Transverse colon (tissue), 4 donors: ENCODE results near the gene FAIM2. TPM values are rescaled to one million over a fixed set of nuclear protein-coding genes. Genes with fewer than 3 reads are reported as not detected.

ENCODE experiments used
- DNase-seq: peaks from one replicate; pipeline ENCODE4 v3.0.0-alpha.2; 2019
- H3K27ac ChIP-seq, 4 donors: fragments of 200-600 bp; sonication (generic); 2 replicates each; pipeline ENCODE4 v1.5.1; 2016 to 2018; ENCODE audit warnings: inconsistent platforms in 4 of 4
- H3K27me3 ChIP-seq: fragments of 200-600 bp; sonication (generic); 2 replicates; pipeline ENCODE4 v1.5.1; 2017; ENCODE audit warnings: inconsistent platforms
- H3K36me3 ChIP-seq, 4 donors: fragments of 200-600 bp; sonication (generic); 2 replicates each; pipeline ENCODE4 v1.5.1; 2017 to 2019; ENCODE audit warnings: inconsistent platforms in 4 of 4
- H3K4me1 ChIP-seq, 4 donors: fragments of 200-600 bp; sonication (generic); 2 replicates each; pipeline ENCODE4 v1.5.1; 2017 to 2020; ENCODE audit warnings: inconsistent platforms in 4 of 4
- H3K4me3 ChIP-seq, 4 donors: fragments of 200-600 bp; sonication (generic); 1 replicate in 1 of 4; 2 replicates in 3 of 4; pipeline versions ENCODE4 v1.5.1 to v1.6.1; 2017 to 2019; ENCODE audit warnings: inconsistent platforms in 4 of 4
- H3K9me3 ChIP-seq, 2 donors: fragments of 200-600 bp; sonication (generic); 2 replicates each; pipeline ENCODE4 v1.5.1; 2017 to 2019; ENCODE audit warnings: inconsistent platforms in 2 of 2
- CTCF ChIP-seq, 5 experiments: fragments of 200-600 bp in 3 of 5; fragments of 450-650 bp in 2 of 5; sonication (generic) in 3 of 5; IDR thresholded peaks; 1 replicate in 2 of 5; 2 replicates in 3 of 5; pipeline ENCODE4 v1.5.1; 2016 to 2017; ENCODE audit warnings: antibody characterized with exemption in 5 of 5, inconsistent platforms in 3 of 5, mild to moderate bottlenecking in 2 of 5, moderate library complexity in 1 of 5
- EP300 ChIP-seq: sonication (generic); formaldehyde crosslinking; IDR thresholded peaks from one replicate; pipeline ENCODE4 v1.6.1; 2017; ENCODE audit warnings: antibody characterized with exemption, low read depth
- POLR2A ChIP-seq: fragments of 450-650 bp; IDR thresholded peaks from one replicate; pipeline ENCODE4 v1.6.1; 2016; ENCODE audit warnings: antibody characterized with exemption, mild to moderate bottlenecking, moderate library complexity
- POLR2AphosphoS5 ChIP-seq, 3 donors: sonication (generic); formaldehyde crosslinking; IDR thresholded peaks; one replicate each; pipeline ENCODE4 v1.6.1; 2016; ENCODE audit warnings: antibody characterized with exemption in 3 of 3
- WGBS, 2 donors: methylation state at CpG; one replicate each; pipeline ENCODE4 v1.1.5; 2018; ENCODE audit warnings: low coverage in 1 of 2; 5-methylcytosine and 5-hydroxymethylcytosine counted together
- in situ Hi-C, 4 donors: fragments of 200-750 bp; cut with MboI; loops; one replicate each; pipeline versions ENCODE4 v1.15.0 to v1.15.1; 2017; ENCODE audit warnings: low sequenced_read_pairs in 3 of 4, low pct_ligation_motif_present in 1 of 4, low pct_unique_long_range_greater_than_20kb in 1 of 4
- intact Hi-C: fragments of 100-400 bp; cut with DNase I; formaldehyde crosslinking; loops from one replicate; pipeline ENCODE4 v1.15.1; 2023; ENCODE audit warnings: low total_unique reads
- total RNA-seq, 4 donors: library from RNA; depleted of rRNA; stranded (reverse); fragments of >200 nt; gene quantifications; one replicate each; pipeline ENCODE4 v1.1.0, GENCODE V29; 2016

Gene FAIM2
- total RNA-seq, 4 donors from 2014 or later, result 1.5 to 2.8 (median 2.5) TPM

GRCh38 chr12:49948866-49949845, 45.5 kb upstream of the FAIM2 start:
- no peak for DNase-seq
- H3K9me3 ChIP-seq, result no peaks in the 10 kb centered on the region
- in situ Hi-C loops, result no loop called here
- 78 to 89% methylated on average over 5 to 13 of the region's 13 CpGs for WGBS, 2 donors
- H3K27me3 ChIP-seq, result peaks cover 8% of the 10 kb centered on the region
- TF ChIP-seq POLR2AphosphoS5 (IDR thresholded peaks at IDR 0.05) (no peak), CTCF (IDR thresholded peaks at IDR 0.05) (no peak), EP300 (no peak), POLR2A (no peak)
- H3K27ac ChIP-seq, result no peak overlapping the region
- H3K4me3 ChIP-seq, result no peak overlapping the region
- H3K36me3 ChIP-seq, result no peaks in the 10 kb centered on the region
- H3K4me1 ChIP-seq, result peaks cover 0 to 13% (median 10%) of the 10 kb centered on the region in 4 donors
- intact Hi-C loops, result no loop called here

- intact Hi-C loops, result no loop called here
- TF ChIP-seq POLR2A, result no peak
- TF ChIP-seq POLR2AphosphoS5 (IDR thresholded peaks at IDR 0.05), result no peak
- TF ChIP-seq CTCF (IDR thresholded peaks at IDR 0.05), result no peak
- no peak for TF ChIP-seq EP300
These were observed 44.0 kb upstream of the FAIM2 start for GRCh38 chr12:49947593-49948226.

GRCh38 chr12:49946497-49946896, 42.8 kb upstream of the FAIM2 start:
- WGBS, 2 donors, result 56 to 63% methylated on average over 3 of the region's 3 CpGs
- Histone ChIP-seq H3K27me3 (no peaks in the 10 kb centered on the region), H3K4me1 (peaks cover 0 to 17% (median 10%) of the 10 kb centered on the region in 4 donors), H3K27ac (peak overlapping the region in 3 of 4 donors; percentile 14 to 64 (median 38)), H3K9me3 (no peaks in the 10 kb centered on the region), H3K36me3 (no peaks in the 10 kb centered on the region), H3K4me3 (no peak overlapping the region)
- in situ Hi-C loops (no loop called here), intact Hi-C loops (no loop called here)
- TF ChIP-seq CTCF (IDR thresholded peaks at IDR 0.05) (no peak), POLR2AphosphoS5 (IDR thresholded peaks at IDR 0.05) (no peak), EP300 (no peak), POLR2A (no peak)
- DNase-seq, result no peak

More at GRCh38 chr12:49947593-49948226, 44.0 kb upstream of the FAIM2 start:
- H3K9me3 ChIP-seq, result no peaks in the 10 kb centered on the region
- H3K36me3 ChIP-seq, result no peaks in the 10 kb centered on the region
- no peak overlapping the region for H3K4me3 ChIP-seq
- H3K27ac ChIP-seq, result no peak overlapping the region
- 61% methylated on average over 7 of the region's 7 CpGs; no CpG with 5 or more reads in 1 of the 2 donors for WGBS, 2 donors
- H3K27me3 ChIP-seq, result no peaks in the 10 kb centered on the region
- in situ Hi-C loops, result no loop called here
- DNase-seq, result no peak
- peaks cover 0 to 17% (median 10%) of the 10 kb centered on the region in 4 donors for H3K4me1 ChIP-seq

GRCh38 chr12:49946086-49946485, 42.4 kb upstream of the FAIM2 start:
- peak overlapping the region; percentile 14 to 64 (median 28) for H3K27ac ChIP-seq
- no peak overlapping the region for H3K4me3 ChIP-seq
- intact Hi-C loops (no loop called here), in situ Hi-C loops (no loop called here)
- peak; percentile 60 for DNase-seq
- no peak for TF ChIP-seq POLR2AphosphoS5 (IDR thresholded peaks at IDR 0.05)
- no peak for TF ChIP-seq POLR2A
- no peak for TF ChIP-seq CTCF (IDR thresholded peaks at IDR 0.05)
- no peak for TF ChIP-seq EP300
- H3K36me3 ChIP-seq, result no peaks in the 10 kb centered on the region
- no peaks in the 10 kb centered on the region for H3K27me3 ChIP-seq
- peaks cover 0 to 17% (median 10%) of the 10 kb centered on the region in 4 donors for H3K4me1 ChIP-seq
- no peaks in the 10 kb centered on the region for H3K9me3 ChIP-seq
- 63 to 76% methylated on average over 5 to 9 of the region's 9 CpGs for WGBS, 2 donors
